ENCODE results near the gene HEMK1.

HEMK1 gene, protein sequence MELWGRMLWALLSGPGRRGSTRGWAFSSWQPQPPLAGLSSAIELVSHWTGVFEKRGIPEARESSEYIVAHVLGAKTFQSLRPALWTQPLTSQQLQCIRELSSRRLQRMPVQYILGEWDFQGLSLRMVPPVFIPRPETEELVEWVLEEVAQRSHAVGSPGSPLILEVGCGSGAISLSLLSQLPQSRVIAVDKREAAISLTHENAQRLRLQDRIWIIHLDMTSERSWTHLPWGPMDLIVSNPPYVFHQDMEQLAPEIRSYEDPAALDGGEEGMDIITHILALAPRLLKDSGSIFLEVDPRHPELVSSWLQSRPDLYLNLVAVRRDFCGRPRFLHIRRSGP

DNA sequence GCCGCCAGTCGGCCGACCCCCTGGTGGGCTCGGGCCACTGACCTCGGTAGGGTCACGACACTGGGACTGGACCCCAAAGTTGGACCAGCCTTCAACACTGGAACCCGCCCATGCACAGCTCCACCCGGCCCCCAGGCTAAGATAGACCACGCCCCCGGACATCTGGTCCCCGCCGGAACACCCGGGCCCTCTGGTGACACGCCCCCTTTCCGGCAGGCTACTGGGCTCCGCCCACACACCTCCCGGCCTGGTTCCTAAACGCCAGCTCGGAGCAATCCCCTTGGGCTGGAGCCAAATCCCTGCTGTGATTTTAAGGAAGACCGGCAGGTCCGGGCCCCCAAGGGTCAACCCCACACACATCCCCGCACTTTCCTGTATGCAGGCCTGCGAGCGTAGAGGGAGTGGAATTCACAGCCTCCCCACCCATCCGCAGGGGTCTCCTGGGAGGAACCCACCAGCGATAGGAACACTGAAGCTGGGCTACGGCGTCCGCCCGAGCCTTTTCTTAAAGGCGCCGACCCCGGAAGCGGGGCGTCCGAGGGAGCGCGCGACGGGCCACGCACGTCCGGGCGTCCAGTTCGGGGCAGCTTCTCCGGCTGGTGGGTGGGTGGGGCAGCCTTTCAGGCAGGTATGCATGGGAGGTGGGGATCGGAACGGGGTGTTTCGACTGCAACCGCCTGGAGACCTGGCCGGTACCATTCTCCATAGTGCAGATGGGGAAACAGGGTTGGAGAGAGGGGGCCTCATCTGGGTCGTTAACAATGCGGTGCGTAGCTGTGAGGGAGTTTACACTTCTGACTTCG, at the start of gene HEMK1:
Gene HEMK1 (plus strand): TSS at position 576 of the 803 bp plus-strand sequence. CDS start 1,583 bp downstream, outside the sequence.
- DNase-seq, result peak; percentile 86

DNA sequence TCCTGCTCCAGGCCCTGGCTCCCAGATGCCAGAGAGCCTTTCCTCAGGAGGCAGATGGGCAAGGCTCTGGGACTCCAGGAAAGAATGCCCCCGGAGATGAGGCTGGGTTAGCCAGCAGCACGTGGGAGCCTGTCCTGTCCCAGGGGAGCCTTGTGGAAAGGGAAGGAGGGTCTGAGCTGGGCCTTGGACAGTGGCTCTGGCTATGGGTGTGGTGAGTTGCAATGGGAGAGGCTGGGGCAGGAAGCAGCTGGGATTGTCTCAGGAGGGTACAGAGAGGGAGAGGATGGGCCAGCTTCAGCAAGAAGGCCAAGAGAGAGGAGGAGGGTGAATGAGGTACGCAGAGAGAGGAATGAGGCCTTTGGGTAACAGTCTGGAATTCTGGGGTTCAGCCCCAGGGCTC, 48.5 kb upstream of the HEMK1 start:
- no peak for DNase-seq

GRCh38 chr3:50521572-50521971, 47.8 kb upstream of the HEMK1 start:
- DNase-seq, result no peak

DNA sequence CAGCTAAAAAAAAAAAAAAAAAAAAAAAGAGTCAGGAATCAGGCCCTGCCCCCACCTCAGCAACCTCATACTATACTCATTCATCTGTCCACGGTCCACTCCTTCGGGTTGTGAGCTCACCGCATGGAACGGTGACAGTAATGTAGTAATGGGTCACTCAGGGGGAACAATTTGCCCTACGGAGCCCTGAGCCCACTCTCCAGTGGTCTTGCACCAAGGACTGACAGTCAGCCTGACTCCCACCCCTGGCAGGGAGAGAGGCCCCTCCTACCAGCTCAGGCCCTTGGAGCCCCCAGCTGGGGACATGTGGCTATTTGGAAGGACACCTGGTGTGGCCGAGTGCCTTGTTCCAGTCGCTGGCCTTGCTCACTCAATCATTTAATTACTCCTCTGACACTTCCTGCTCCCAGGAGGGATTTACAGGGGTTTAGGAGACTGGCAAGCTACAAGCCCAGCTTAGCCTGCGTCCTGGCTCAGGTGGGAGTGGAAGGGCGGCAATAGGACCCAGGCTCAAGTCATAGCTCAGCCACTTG, 46.0 kb upstream of the HEMK1 start:
- no peak for DNase-seq

DNA sequence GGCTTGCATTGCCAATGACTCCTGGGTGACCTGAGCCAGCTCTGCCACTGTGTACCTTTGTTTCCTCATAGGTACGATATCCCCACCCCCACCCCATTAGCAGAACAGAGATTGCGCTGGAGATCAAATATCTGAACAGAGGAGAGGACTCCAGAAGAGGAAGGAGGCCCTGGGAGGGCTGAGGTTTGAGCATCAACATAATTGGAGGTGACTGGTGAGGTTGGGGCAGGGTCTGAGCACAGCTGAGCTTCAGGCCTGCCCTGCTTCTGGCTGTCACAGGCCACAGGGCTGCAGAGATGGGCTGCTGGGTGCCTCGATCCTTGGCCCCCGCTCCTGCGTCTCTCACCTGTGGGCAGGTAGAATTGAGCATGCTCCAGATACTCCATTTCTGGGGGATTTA, 44.6 kb upstream of the HEMK1 start:
- no peak for DNase-seq

DNA sequence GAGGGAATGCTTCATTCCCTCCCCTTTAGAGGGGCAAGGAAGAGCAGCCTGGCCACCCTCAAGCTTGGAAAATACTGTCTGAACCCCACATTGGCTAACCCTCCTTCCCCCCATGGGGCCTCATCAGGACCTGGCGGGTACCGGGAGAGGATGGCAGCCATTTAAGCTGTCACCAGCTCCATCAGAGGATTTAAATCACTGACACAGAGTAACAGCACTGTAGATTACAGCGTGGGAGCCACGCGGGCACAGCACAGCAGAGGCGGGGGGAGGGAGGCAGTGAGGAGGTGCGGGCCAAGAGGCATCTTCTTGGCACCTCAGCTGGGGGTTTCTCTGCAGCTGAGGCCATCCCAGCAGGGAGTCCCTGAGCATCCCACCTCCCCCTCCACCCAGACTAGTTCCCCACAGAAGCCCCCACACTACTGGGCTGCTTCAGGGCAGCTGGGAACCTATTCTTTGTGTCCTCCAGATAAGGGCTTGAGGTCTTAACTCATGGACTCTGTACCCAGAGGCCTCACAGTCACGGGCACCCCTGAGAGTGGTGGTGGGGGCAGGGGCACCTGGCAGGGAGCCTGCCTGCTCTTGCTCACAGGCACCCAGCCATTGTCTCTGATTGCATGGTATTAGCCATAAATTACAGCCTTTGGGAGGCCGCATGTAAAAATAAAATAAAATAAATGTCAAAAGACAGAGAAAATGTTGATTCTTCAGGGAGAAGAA, 44.0 kb upstream of the HEMK1 start:
- DNase-seq, result peak; percentile 54

DNA sequence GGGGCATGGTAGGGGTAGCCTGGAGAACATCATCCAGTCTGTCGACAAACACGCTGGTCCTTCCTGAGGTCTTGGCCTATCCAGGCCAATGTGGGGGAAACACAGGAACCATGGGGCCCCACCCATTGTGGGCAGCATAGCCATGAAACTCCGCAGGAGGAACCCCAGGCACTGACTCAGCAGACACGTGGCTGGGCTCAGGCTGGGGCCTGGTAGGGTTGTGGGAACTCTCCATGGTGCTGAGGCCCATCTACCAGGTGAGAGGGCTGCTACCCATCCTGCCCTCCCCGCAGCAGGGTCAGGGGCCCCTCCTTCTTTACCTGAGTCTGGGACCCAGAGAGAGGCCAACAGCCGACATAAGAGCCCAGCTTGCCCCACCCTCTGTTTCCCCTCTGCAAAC, 43.3 kb upstream of the HEMK1 start:
- no peak for DNase-seq

GRCh38 chr3:50530001-50530970, 39.0 kb upstream of the HEMK1 start:
- no peak for DNase-seq

DNA sequence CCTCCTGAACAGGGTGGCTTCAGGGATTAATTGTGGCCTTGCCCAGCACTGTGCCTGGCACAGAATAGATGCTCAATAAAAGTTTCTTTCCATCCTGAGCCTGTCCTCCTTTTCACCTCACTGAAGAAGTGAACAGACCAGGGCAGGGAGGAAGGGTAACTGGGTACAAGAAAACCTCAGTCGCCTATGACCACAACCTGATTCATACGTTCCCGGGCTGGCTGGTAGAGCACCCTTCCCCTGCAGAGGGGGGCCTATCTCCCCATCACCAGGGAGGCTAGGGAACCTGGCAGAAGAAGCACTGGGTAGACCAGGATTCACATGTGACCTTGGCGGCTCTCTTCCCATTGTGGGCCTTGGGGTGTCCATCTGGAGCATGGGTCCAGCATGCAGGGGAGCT, 38.1 kb upstream of the HEMK1 start:
- DNase-seq, result no peak

GRCh38 chr3:50532062-50532705, 37.1 kb upstream of the HEMK1 start:
- DNase-seq, result no peak

GRCh38 chr3:50533316-50533715, 36.0 kb upstream of the HEMK1 start:
- DNase-seq, result no peak

- no peak for DNase-seq
Measured at GRCh38 chr3:50533807-50534461, 35.4 kb upstream of the HEMK1 start.

GRCh38 chr3:50534681-50535330, 34.5 kb upstream of the HEMK1 start:
- DNase-seq, result no peak

- no peak for DNase-seq
Measured at GRCh38 chr3:50536471-50537180, 32.7 kb upstream of the HEMK1 start.

DNA sequence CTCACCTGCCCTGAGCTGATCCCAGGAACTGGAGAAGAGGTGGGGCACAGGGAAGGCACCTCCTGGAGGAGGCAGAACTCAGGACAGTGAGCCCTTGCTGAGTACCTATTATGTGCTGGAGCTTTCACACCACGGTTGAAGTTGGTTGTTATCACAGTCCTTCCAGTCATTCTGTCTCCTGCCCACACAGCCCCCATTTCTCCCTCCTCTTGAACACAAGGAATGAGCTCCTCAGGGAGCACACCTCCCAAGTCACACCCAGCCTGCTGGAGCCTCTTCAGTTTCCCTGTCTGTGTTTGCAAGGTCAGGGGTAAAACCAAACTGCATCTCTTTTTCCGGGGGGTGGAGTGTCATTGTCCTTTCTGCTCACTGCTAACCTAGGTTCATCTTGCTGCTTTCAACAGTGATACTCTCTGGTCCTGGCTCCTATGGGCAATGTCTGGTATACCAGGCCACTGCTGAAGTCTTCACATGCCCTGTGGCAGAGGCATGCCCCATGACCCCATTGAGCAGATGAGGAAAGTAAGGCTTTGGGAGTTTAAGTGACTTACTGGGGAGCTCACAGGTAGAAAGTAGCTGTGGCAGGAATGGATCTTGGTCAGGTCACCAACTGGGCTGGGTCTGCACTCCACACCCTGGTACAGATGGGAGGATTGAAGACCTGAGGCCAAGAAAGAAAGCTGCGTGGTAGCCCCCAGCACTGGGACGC, 31.7 kb upstream of the HEMK1 start:
- DNase-seq, result no peak

DNA sequence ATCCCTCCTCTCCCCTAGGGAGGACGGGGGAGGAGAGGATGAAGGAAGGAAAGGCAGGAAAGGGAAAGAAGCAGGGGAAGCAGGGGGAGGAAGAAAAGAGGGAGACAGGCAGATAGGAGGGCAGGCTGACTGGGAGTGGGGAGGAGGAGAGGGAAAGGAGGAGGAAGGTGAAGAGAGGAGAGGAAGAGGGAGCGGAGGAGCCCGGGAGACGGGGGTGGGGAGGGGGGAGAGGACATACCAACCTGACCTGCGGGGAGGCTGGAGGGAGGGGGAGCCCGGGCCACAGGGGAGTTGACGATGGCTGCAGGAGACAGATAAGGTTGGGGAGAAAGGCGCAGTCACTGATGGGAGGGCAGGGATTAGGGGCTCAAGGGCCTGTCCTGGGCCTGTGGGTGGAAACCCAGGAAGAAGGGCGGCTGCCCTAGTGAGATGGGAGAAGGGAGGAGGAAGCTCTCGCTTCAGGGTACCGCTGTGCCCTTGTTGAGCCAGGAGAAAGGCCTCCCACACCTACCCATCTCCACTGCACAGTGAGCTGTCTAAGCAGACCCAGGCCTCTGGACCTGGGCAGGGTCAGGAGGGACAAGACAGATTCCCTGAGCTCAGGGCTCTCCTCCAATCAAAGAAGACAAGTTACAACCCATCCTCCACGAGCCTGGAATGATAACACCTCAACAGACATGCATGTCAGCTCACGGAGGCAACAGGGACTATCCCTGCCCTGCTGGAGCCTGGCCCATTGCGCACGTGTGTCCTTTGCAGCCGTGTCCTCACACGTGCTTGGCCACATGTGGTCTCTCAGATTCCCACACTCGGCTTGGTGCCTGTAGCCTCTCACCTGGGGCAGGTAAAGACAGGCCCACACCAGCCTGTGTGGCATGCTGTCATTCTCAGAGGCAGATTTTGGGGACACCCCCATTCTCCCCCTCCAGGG, 29.7 kb upstream of the HEMK1 start:
- no peak for DNase-seq

DNA sequence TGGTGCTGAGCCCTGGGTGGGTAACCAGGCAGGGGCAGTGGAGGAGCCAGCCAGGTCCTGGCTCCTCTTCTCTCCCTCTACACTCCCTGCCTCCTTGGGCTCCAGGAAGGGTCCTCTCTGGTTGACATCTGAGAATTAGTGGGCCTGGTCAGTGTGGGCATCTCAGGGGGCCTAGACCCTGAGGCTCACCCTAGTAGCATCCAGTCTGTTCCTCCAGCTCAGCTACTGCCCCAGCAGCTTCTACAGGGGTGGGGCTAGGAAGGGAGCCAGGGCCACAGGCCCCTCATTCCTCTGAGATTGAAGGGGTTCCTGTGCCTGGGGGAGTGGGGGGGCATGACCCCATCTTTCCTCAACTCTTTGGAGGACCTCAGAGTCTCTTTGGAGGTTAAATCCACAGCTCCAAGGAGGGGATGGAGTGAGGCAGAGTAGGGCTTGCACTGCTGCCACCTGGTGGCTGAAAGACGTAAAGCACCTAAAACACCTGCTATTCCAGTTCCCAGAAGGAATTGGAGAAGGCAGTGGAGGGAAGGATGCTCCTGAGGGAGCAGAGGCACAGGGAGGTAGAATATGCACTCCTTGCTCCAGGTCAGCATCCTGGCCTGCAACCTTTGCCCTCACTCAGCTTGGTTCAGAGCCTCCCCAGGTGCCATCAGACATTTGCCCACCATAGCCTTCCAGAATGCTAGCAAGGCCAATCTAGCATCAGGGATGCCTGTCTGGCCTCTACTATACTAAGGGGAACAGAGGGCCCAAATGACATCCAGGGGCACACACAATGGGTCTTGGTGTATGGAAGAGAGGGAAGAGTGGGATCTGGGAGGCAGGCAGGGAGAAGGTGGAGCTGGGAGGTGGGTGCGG, 26.9 kb upstream of the HEMK1 start:
- DNase-seq, result peak; percentile 33

Measured in NCI-H2227 treated with DMSO at 0.1 percent for 48 hours (cell line).